Mucosa of descending colon (tissue), 3 donors: Measurements from ENCODE around the gene NAMPT. TPM values are rescaled to one million over a fixed set of nuclear protein-coding genes. Genes with fewer than 3 reads are reported as not detected.

Experiments
- ATAC-seq: fragments of 200-7000 bp; cut with Tn5 transposase; one replicate; pipeline ENCODE4 v1.9.1; 2020; ENCODE audit warnings: mild to moderate bottlenecking, moderate library complexity
- DNase-seq, 3 donors: peaks; one replicate each; pipeline ENCODE4 v3.0.0-alpha.2; 2020
- H3K36me3 ChIP-seq: fragments of 200-600 bp; one replicate; pipeline ENCODE4 v1.8.0; 2021; ENCODE audit warnings: low read depth, mild to moderate bottlenecking
- H3K4me1 ChIP-seq: fragments of 200-600 bp; one replicate; pipeline ENCODE4 v1.8.0; 2021; ENCODE audit warnings: low read depth, mild to moderate bottlenecking
- H3K4me3 ChIP-seq: fragments of 200-600 bp; one replicate; pipeline ENCODE4 v1.8.0; 2021; ENCODE audit warnings: mild to moderate bottlenecking
- H3K9me3 ChIP-seq: fragments of 200-600 bp; one replicate; pipeline ENCODE4 v1.8.0; 2021; ENCODE audit warnings: mild to moderate bottlenecking
- CTCF ChIP-seq: fragments of 200-600 bp; IDR thresholded peaks from one replicate; pipeline ENCODE4 v1.8.0; 2022; ENCODE audit warnings: antibody characterized with exemption, mild to moderate bottlenecking
- intact Hi-C, 2 donors: fragments of 100-400 bp; cut with DNase I in 1 of 2; cut with micrococcal nuclease in 1 of 2; formaldehyde crosslinking; loops; one replicate each; pipeline versions ENCODE4 v1.11.0 to v1.11.1; 2022; cut with DNase I, micrococcal nuclease
- total RNA-seq, 3 donors: library from RNA; stranded (reverse); fragmentation: NEBNext Ultra II Directional in 2 of 3; extraction: Animal tissue kit (Norgen Biotek cat#: 25700) in 2 of 3; gene quantifications; one replicate each; pipeline versions ENCODE4 v1.2.1 to v1.2.4, GENCODE V29; 2021 to 2023
- donor health status: DM: no; HTN: no; CAD: no; lungs with moderate emphysema.
- donor health status: DM: no; HTN: no; CAD: no.
- donor health status: DM: no; HTN: yes; CAD: no.

Gene NAMPT
- total RNA-seq, 3 donors from 2014 or later, result 102 to 206 (median 118) TPM

DNA sequence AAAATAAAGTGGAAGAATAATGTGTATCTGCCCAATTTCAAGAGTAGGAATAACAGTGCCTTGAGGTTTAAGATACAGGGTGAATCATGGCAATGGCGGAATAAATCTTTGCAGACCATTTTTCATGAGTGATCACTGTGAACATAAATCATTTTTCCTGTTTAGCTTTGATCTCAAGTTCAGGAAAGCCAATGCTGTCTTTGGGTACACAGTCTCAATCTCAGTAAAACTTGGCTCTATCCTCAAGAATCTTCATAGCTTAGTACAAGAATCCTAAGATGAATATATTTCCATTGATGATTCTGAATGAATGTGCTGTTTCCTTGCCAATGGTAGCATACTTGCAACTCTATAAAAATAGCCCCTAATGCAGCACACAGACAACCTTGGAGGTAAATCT is 6.8 kb downstream of the NAMPT start:
- H3K36me3 ChIP-seq, result no peaks in the 10 kb centered on the region
- ATAC-seq, result no peak
- no peak overlapping the region for H3K4me3 ChIP-seq
- intact Hi-C loops, result no loop called here
- TF ChIP-seq CTCF, result no peak
- H3K9me3 ChIP-seq, result no peaks in the 10 kb centered on the region
- DNase-seq, result no peak
- H3K4me1 ChIP-seq, result no peaks in the 10 kb centered on the region

GRCh38 chr7:106276513-106276912 is 8.3 kb downstream of the NAMPT start:
- no peaks in the 10 kb centered on the region for H3K9me3 ChIP-seq
- H3K4me1 ChIP-seq, result no peaks in the 10 kb centered on the region
- DNase-seq (no peak), ATAC-seq (no peak)
- H3K36me3 ChIP-seq, result no peaks in the 10 kb centered on the region
- H3K4me3 ChIP-seq, result no peak overlapping the region
- intact Hi-C loops, result no loop called here
- TF ChIP-seq CTCF, result no peak

DNA sequence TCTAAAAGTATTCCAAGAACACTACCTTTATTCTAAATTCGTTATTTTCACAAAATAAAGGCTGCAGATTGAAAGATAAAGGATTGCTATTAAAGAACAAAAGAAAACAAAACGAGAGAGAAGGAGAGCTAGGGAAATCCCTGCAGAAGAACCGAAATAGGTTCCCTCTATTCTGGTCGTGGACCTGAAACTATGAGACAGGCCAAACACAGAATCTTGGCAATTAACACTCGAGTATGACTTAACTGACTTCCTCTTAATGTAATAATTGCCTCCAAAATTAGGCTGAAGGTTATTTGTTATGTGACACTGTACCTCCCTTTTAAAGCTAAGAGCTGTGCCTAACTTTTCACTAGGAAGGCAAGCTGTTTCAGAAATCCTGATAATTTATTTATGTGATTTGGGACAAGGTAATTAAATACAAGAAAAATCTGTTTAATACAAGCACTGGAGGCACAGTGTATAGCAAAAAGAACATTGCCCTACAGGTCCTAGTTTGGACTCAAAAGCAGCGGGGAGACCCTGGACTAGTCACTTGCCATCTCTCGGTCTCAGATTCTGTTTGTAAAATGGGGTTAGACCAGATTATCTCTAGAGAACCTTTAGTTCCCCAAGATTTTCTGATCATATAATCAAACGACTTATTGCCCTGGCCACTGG is 11.6 kb downstream of the NAMPT start:
- TF ChIP-seq CTCF, result no peak
- no peak for ATAC-seq
- no peaks in the 10 kb centered on the region for H3K36me3 ChIP-seq
- no peaks in the 10 kb centered on the region for H3K4me1 ChIP-seq
- no peak for DNase-seq
- intact Hi-C loops, result no loop called here
- no peak overlapping the region for H3K4me3 ChIP-seq
- no peaks in the 10 kb centered on the region for H3K9me3 ChIP-seq

GRCh38 chr7:106270122-106270977 is 14.4 kb downstream of the NAMPT start:
- Histone ChIP-seq H3K36me3 (no peaks in the 10 kb centered on the region), H3K9me3 (no peaks in the 10 kb centered on the region), H3K4me3 (no peak overlapping the region), H3K4me1 (no peaks in the 10 kb centered on the region)
- ATAC-seq (no peak), DNase-seq (no peak)
- intact Hi-C loops, result no loop called here
- TF ChIP-seq CTCF, result no peak

GRCh38 chr7:106269254-106269961 is 15.4 kb downstream of the NAMPT start:
- no peak for TF ChIP-seq CTCF
- intact Hi-C loops, result no loop called here
- no peak for ATAC-seq
- H3K4me3 ChIP-seq, result no peak overlapping the region
- no peaks in the 10 kb centered on the region for H3K4me1 ChIP-seq
- H3K36me3 ChIP-seq, result no peaks in the 10 kb centered on the region
- DNase-seq, result no peak
- H3K9me3 ChIP-seq, result no peaks in the 10 kb centered on the region
